ENCODE measurements around the gene COPS7B.

Gene COPS7B

GRCh38 chr2:231820786-231821303 is 34.6 kb downstream of the COPS7B start:
- Histone ChIP-seq H3K36me3 (replicated peaks; ENCODE audit: low read depth, low read length) (no peaks in the 10 kb centered on the region), H3K9me3 (ENCODE audit: insufficient read depth, low read length) (no peaks in the 10 kb centered on the region), H3K79me2 (ENCODE audit: low read length) (no peaks in the 10 kb centered on the region), H3K27ac (ENCODE audit: low read length) (no peak overlapping the region), H3K4me3 (ENCODE audit: low read length) (no peak overlapping the region), H2AFZ (ENCODE audit: low read depth, low read length) (no peak overlapping the region), H3K27me3 (ENCODE audit: low read depth, low read length) (no peaks in the 10 kb centered on the region), H4K20me1 (ENCODE audit: insufficient read depth, low read length) (no peaks in the 10 kb centered on the region), H3K9ac (ENCODE audit: low read length) (no peak overlapping the region), H3K4me1 (ENCODE audit: low read length) (no peaks in the 10 kb centered on the region), H3K4me2 (ENCODE audit: low read length) (no peak overlapping the region)
- TF ChIP-seq CTCF (IDR thresholded peaks at IDR 0.05; ENCODE audit: low read depth, low read length) (no peak), EZH2phosphoT487 (IDR thresholded peaks at IDR 0.05; ENCODE audit: low read depth) (no peak)

- no peak for TF ChIP-seq EZH2phosphoT487 (IDR thresholded peaks at IDR 0.05; ENCODE audit: low read depth)
- TF ChIP-seq CTCF (IDR thresholded peaks at IDR 0.05; ENCODE audit: low read depth, low read length): no peak
- Histone ChIP-seq H3K4me3 (ENCODE audit: low read length) (no peak overlapping the region), H4K20me1 (ENCODE audit: insufficient read depth, low read length) (no peaks in the 10 kb centered on the region), H3K27ac (ENCODE audit: low read length) (no peak overlapping the region), H3K79me2 (ENCODE audit: low read length) (no peaks in the 10 kb centered on the region), H2AFZ (ENCODE audit: low read depth, low read length) (no peak overlapping the region), H3K9me3 (ENCODE audit: insufficient read depth, low read length) (no peaks in the 10 kb centered on the region), H3K9ac (ENCODE audit: low read length) (no peak overlapping the region), H3K36me3 (replicated peaks; ENCODE audit: low read depth, low read length) (no peaks in the 10 kb centered on the region), H3K4me2 (ENCODE audit: low read length) (no peak overlapping the region), H3K27me3 (ENCODE audit: low read depth, low read length) (no peaks in the 10 kb centered on the region), H3K4me1 (ENCODE audit: low read length) (no peaks in the 10 kb centered on the region)
Measured at GRCh38 chr2:231821908-231822307, 35.7 kb downstream of the COPS7B start.

- no peaks in the 10 kb centered on the region for H4K20me1 ChIP-seq (ENCODE audit: insufficient read depth, low read length)
- H3K36me3 ChIP-seq (replicated peaks; ENCODE audit: low read depth, low read length): no peaks in the 10 kb centered on the region
- no peak overlapping the region for H2AFZ ChIP-seq (ENCODE audit: low read depth, low read length)
- H3K9me3 ChIP-seq (ENCODE audit: insufficient read depth, low read length): no peaks in the 10 kb centered on the region
- no peak overlapping the region for H3K4me2 ChIP-seq (ENCODE audit: low read length)
- no peaks in the 10 kb centered on the region for H3K4me1 ChIP-seq (ENCODE audit: low read length)
- H3K79me2 ChIP-seq (ENCODE audit: low read length): no peaks in the 10 kb centered on the region
- H3K9ac ChIP-seq (ENCODE audit: low read length): no peak overlapping the region
- no peak overlapping the region for H3K27ac ChIP-seq (ENCODE audit: low read length)
- no peak for TF ChIP-seq EZH2phosphoT487 (IDR thresholded peaks at IDR 0.05; ENCODE audit: low read depth)
- TF ChIP-seq CTCF (IDR thresholded peaks at IDR 0.05; ENCODE audit: low read depth, low read length): no peak
- no peak overlapping the region for H3K4me3 ChIP-seq (ENCODE audit: low read length)
- no peaks in the 10 kb centered on the region for H3K27me3 ChIP-seq (ENCODE audit: low read depth, low read length)
Measured at GRCh38 chr2:231853105-231853504, 66.9 kb downstream of the COPS7B start.

GRCh38 chr2:231854616-231855125 is 68.4 kb downstream of the COPS7B start:
- H2AFZ ChIP-seq (ENCODE audit: low read depth, low read length): no peak overlapping the region
- TF ChIP-seq CTCF (IDR thresholded peaks at IDR 0.05; ENCODE audit: low read depth, low read length): no peak
- TF ChIP-seq EZH2phosphoT487 (IDR thresholded peaks at IDR 0.05; ENCODE audit: low read depth): no peak

More at GRCh38 chr2:231854616-231855125, 68.4 kb downstream of the COPS7B start:
- Histone ChIP-seq H3K27me3 (ENCODE audit: low read depth, low read length) (no peaks in the 10 kb centered on the region), H3K27ac (ENCODE audit: low read length) (no peak overlapping the region), H3K36me3 (replicated peaks; ENCODE audit: low read depth, low read length) (no peaks in the 10 kb centered on the region), H3K9ac (ENCODE audit: low read length) (no peak overlapping the region), H4K20me1 (ENCODE audit: insufficient read depth, low read length) (no peaks in the 10 kb centered on the region), H3K4me2 (ENCODE audit: low read length) (no peak overlapping the region), H3K4me1 (ENCODE audit: low read length) (no peaks in the 10 kb centered on the region), H3K4me3 (ENCODE audit: low read length) (no peak overlapping the region), H3K79me2 (ENCODE audit: low read length) (no peaks in the 10 kb centered on the region), H3K9me3 (ENCODE audit: insufficient read depth, low read length) (no peaks in the 10 kb centered on the region)

Data from OCI-LY3 (cell line).